Measurements from ENCODE around the gene SYPL1.

- TF ChIP-seq POLR2AphosphoS5 (IDR thresholded peaks at IDR 0.05; ENCODE audit: low read depth, low read length), result no peak
- no peak for TF ChIP-seq EZH2 (IDR thresholded peaks at IDR 0.05)
- TF ChIP-seq ZFX (IDR thresholded peaks at IDR 0.05), result no peak
- TF ChIP-seq REST (IDR thresholded peaks at IDR 0.05; ENCODE audit: low read depth), result no peak
- no peak for TF ChIP-seq YY1 (IDR thresholded peaks at IDR 0.05; ENCODE audit: extremely low read depth, insufficient replicate concordance, low read depth, low read length)
- TF ChIP-seq RAD21 (IDR thresholded peaks at IDR 0.05; ENCODE audit: low read depth), result no peak
These were observed 30.0 kb upstream of the SYPL1 start for GRCh38 chr7:106142136-106142535.

All from HCT116 (cell line).